Retinal pigment epithelial cell (primary cell): ENCODE results near the gene MAPK10.
A peak's percentile ranks its signal among the peaks of the same experiment; 100 is the strongest.

Source experiments
- DNase-seq: peaks from one replicate; pipeline ENCODE4 v3.0.0-alpha.2; 2010; ENCODE audit warnings: low read depth
- H3K4me3 ChIP-seq: 2 replicates; pipeline ENCODE4 v1.5.1; 2011; ENCODE audit warnings: mild to moderate bottlenecking, low read length, control low read depth, moderate library complexity
- TF ChIP-seq, protein P1 (sequence below): conservative IDR thresholded peaks from 2 replicates; pipeline ENCODE4 v1.5.1; 2011; ENCODE audit warnings: low read depth, low read length, control low read depth, inconsistent platforms

MAPK10 gene

GRCh38 chr4:86223472-86223871 is 136.4 kb downstream of the MAPK10 start:
- DNase-seq: no peak
- no peak overlapping the region for H3K4me3 ChIP-seq
- TF ChIP-seq, protein P1, sequence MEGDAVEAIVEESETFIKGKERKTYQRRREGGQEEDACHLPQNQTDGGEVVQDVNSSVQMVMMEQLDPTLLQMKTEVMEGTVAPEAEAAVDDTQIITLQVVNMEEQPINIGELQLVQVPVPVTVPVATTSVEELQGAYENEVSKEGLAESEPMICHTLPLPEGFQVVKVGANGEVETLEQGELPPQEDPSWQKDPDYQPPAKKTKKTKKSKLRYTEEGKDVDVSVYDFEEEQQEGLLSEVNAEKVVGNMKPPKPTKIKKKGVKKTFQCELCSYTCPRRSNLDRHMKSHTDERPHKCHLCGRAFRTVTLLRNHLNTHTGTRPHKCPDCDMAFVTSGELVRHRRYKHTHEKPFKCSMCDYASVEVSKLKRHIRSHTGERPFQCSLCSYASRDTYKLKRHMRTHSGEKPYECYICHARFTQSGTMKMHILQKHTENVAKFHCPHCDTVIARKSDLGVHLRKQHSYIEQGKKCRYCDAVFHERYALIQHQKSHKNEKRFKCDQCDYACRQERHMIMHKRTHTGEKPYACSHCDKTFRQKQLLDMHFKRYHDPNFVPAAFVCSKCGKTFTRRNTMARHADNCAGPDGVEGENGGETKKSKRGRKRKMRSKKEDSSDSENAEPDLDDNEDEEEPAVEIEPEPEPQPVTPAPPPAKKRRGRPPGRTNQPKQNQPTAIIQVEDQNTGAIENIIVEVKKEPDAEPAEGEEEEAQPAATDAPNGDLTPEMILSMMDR: peak; percentile 67

DNA sequence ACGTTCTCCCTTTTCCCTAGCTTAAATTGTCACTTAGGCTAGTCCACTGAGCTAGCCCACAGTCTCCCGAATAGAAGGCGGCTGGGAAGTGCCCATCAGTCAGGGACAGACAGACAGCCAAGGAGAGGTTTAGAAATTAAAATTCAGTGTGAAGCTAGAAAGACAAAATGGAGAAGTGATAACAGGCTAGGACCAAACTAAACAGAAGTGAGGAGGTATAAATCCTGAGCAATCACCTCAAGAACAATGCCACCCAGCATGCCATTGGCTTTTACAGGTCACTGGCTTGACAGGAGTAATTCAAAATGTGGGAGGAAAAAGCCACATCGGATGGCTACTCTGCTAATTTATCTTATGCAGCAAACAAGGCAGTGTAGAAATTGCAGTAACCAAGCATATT is 138.9 kb downstream of the MAPK10 start:
- TF ChIP-seq, protein P1: no peak
- H3K4me3 ChIP-seq: no peak overlapping the region
- no peak for DNase-seq

DNA sequence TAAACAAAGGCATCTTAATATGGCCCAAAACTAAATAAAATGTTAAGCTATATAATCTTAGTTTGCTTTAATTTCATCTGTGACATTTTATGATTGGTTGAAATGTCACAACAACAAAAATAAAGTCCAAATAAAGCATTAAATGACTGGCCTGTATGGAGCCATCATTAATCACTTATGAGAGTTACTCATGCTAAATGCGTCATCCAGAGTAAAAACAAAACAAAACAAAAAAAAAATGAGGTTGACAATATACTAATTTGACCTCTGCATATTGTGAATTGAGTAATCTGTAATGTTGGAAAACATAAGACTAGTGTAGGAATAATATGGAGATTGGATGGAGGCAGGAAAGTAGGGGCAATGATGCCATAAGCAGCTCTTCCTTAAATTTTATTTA is 139.7 kb downstream of the MAPK10 start:
- H3K4me3 ChIP-seq: no peak overlapping the region
- peak; percentile 5 for DNase-seq
- TF ChIP-seq, protein P1: no peak

GRCh38 chr4:86218746-86219473 is 140.9 kb downstream of the MAPK10 start:
- DNase-seq: peak; percentile 9
- no peak overlapping the region for H3K4me3 ChIP-seq
- TF ChIP-seq, protein P1: no peak

DNA sequence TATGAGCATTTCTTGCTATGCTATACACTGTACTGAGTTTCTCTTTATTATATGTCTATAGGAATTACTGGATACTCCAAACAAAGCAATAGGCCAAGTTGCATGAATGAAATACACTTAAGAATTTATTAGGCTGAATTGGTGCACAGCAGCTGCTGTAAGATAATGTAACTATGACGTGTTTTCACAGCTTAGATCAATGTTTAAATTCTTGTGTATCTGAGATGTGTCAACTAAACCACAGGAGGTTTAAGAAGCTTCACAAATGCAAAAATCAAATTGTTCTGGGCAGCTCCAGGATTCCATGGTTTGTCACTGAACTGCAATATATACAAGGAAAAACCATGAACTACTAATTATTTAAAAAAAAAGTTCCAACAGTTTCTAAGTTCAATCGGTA is 156.7 kb downstream of the MAPK10 start:
- H3K4me3 ChIP-seq: no peak overlapping the region
- no peak for DNase-seq
- TF ChIP-seq, protein P1: no peak

DNA sequence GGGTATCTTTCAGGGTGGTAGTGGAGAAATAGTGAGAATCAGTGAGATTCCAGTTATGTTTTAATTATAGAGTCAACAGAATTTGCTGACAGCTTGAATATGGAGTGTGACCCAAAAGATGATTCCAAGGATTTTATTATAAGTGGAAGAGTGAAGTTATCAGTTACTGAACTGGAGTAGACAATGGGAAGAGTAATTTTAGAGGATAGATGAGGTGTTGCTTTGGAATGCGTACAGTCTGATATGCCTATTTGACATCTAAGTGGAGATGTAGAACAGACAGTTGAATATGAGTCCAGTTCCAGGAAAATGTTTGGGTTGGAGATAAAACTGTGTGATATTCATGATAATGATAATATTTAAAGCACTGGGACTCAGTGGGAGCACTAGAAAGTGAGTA is 174.2 kb downstream of the MAPK10 start:
- TF ChIP-seq, protein P1: no peak
- DNase-seq: no peak

GRCh38 chr4:86184901-86185285 is 175.0 kb downstream of the MAPK10 start:
- TF ChIP-seq, protein P1: no peak

More for the DNA sequence above, 174.2 kb downstream of the MAPK10 start:
- H3K4me3 ChIP-seq: no peak overlapping the region

More at GRCh38 chr4:86184901-86185285, 175.0 kb downstream of the MAPK10 start:
- H3K4me3 ChIP-seq: no peak overlapping the region
- DNase-seq: no peak
